NOMO-1 treated with dmso at 0.1 percent for 144 hours (cell line): Measurements from ENCODE around the gene SIK3.
A peak's percentile ranks its signal among the peaks of the same experiment; 100 is the strongest.
"Not testable (repeated sequence)": the region's sequence is repeated elsewhere in the genome, so short reads cannot be mapped to it uniquely, and the experiment has no call there.

ENCODE experiments used
- DNase-seq: peaks from one replicate; lab custom pipeline; 2025; ENCODE audit not compliant: unreplicated experiment; lab: John Stamatoyannopoulos, UW

Gene SIK3

DNA sequence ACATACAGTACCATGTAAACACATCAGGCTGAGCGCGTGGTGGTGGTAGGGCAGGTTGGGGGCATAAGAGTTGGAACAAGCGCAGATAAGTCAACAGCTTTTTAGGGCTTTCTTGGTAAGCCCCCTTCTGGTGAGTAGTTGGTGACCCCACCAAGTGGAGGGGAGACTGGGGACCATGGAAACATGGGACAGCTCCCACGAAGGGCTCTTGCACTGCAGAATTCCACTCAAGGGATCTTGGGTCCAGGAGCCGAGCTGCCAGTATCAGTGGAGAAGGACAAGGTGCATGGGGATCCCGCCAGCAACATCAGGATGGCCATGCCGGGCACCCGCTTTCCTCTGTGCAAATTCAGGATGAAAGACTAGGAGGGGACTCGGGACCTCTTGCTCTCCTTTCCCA lies 254.6 kb downstream of the SIK3 start:
- no peak for DNase-seq

GRCh38 chr11:116842909-116843308 lies 255.3 kb downstream of the SIK3 start:
- DNase-seq: no peak

GRCh38 chr11:116842117-116842516 lies 256.1 kb downstream of the SIK3 start:
- DNase-seq: no peak

- DNase-seq: no peak
These were observed 257.4 kb downstream of the SIK3 start for GRCh38 chr11:116840746-116841296.

- no peak for DNase-seq
These were observed 257.9 kb downstream of the SIK3 start for GRCh38 chr11:116840224-116840745.

DNA sequence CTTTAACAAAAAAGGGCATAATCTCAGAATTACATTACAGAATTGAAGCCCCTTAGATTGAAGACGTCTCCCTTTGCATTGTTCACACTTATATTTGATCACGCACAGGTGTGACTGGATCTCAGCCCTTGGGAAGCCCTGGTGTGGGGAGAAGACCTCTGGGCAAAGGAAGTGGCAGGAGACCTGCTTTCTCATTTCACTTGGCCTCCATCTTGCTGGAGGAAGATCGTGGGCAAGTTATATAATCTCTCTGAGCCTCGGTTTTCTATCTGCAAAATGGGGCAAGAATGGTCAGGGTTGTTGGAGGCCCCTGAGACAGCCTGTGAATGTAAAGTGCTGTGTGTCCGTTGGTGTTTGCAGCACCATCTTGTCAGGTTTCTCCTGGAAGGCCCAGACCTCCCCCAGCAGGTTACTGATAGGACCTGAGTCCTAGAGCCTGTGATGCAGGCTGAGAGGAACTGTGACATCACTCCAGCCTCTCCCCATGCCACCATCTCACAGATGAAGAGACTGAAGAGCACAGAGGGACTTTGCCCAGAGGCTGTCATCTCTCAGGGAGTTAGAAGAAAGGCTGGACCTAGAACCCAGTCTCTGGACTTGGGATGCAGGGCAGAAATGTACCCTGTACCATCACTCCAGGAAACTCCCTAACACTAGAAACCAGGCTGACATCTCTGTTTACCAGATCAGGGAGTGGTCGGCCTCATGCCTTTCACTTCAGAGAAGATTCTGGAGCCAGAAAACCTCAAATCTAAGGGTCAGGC lies 259.7 kb downstream of the SIK3 start:
- no peak for DNase-seq

DNA sequence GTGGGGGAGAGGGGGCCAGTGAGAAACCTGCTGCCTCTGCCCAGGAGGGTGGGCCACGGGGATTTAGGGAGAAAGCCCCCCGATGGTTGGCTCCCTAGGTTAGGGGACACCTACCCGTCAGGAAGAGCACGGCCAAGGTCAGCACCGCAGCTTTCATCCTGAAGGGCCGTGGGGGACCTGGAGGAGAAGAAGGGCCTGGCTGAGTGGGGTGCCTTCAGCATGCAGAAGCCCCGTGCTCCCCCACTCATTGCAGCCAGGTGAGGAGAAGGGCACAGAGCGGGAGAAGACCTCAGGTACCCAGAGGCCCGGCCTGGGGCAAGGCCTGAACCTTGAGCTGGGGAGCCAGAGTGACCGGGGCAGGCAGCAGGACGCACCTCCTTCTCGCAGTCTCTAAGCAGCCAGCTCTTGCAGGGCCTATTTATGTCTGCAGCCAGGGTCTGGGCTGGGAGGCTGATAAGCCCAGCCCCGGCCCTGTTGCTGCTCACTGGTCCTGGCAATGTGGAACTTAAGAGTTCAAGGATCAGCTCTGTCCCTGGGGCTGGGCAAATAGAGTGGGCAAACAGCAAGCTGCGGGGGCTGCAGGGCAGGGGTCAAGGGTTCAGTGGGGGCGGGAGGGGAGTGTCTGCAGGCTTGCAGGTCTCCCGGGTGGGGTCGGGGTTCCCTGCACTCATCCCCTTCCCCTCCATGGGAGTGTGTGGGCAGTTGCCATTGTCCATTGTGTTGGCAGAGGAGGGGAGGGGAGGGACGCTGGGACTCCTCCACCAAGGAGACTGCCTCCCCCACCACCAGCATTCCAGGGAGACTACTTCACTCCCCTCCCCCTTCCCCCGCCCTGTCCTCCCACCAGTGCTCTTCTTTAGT lies 260.8 kb downstream of the SIK3 start, which contains the start of gene APOA1:
Gene APOA1 (minus strand): TSS at position 392 of the 861 bp plus-strand sequence. CDS start 235 bp downstream, at position 157.
- no peak for DNase-seq

DNA sequence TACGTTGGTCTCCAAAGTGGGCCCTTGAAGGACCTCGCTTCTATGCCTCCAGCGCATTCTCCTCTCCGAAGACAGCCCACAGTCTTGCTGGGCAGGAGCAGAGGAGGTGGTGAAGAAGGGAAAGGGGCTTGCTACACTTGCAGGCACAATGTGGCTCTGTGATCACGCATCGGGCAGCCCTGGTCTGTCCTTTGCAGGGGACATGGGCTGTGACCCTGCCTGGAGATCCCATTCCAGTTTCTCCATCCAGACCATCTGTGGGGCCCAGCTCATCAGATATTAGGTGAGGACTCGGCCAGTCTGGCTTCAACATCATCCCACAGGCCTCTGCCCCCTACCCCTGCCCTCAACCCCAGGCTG lies 261.6 kb downstream of the SIK3 start:
- DNase-seq: no peak

DNA sequence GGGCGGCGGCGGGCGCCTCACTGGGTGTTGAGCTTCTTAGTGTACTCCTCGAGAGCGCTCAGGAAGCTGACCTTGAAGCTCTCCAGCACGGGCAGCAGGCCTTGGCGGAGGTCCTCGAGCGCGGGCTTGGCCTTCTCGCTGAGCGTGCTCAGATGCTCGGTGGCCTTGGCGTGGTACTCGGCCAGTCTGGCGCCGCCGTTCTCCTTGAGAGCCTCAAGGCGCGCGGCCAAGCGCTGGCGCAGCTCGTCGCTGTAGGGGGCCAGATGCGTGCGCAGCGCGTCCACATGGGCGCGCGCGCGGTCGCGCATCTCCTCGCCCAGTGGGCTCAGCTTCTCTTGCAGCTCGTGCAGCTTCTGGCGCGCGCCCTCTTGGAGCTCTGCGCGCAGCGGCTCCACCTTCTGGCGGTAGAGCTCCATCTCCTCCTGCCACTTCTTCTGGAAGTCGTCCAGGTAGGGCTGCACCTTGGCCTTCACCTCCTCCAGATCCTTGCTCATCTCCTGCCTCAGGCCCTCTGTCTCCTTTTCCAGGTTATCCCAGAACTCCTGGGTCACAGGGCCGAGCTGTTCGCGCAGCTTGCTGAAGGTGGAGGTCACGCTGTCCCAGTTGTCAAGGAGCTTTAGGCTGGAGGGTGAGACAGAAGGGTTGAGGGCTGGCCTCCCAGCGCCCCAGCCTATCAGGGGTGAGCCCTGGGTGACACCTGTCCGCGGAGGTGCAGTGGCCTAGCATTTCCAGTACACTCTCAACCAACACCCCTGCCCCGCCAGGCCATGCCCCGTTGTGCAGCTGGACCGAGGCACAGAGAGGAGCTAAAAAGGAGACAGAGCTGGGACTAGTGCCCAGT lies 262.2 kb downstream of the SIK3 start:
- DNase-seq: peak; percentile 57

DNA sequence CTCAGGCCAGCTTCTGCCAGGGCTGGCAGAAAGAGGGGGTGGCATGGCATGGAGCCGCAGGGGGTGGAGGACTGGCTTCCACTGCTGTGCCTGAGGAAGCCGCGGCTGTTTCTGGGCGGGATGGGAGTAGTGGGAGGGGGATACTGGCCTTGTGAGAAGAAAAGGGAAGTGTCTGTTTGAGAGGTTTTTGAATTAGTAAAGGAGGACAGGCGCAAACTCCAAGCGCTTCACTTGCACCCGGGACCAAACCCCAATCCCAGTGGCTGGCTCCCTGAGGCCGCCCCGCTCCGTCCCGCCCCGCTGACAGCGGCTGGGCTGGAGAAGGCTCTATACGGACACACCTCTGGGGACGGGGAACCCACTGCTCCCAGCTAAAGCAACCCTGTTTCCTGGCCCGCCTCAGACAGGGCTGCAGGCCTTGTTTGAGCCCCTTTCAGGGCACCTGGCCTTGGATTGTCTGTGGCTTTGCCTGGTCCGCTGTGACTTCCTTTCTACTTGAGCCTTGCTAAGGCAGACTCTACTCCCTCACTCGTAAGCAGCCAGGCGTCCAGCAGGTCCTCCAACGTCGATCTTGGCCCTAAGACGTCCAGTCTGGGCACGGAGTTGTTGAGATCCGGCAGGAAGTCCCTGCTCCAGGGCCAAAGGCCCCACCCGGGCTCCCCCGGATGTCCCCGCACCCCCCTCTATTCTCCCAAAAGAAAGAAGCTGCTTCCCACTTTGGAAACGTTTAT lies 263.0 kb downstream of the SIK3 start:
- DNase-seq: no peak

DNA sequence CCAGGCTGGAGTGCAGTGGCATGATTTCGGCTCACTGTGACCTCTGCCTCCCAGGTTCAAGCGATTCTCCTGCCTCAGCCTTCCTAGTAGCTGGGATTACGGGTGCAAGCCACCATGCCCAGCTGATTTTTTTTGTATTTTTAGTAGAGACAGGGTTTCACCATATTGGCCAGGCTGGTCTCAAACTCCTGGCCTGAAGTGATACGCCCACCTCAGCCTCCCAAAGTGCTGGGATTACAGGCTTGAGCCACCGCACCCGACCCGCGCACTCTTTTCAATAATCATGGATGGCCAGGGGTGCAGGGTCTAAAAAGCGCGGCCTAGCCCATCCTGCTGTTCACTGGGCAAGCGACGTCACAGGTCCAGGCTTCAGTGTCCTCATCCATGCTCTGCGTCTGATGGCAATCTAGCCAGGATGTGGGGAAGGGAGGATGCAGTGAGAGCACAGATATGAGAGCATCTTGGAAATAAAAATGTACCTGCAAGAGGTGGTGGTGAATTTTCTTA lies 263.6 kb downstream of the SIK3 start:
- not testable (repeated sequence) for DNase-seq

DNA sequence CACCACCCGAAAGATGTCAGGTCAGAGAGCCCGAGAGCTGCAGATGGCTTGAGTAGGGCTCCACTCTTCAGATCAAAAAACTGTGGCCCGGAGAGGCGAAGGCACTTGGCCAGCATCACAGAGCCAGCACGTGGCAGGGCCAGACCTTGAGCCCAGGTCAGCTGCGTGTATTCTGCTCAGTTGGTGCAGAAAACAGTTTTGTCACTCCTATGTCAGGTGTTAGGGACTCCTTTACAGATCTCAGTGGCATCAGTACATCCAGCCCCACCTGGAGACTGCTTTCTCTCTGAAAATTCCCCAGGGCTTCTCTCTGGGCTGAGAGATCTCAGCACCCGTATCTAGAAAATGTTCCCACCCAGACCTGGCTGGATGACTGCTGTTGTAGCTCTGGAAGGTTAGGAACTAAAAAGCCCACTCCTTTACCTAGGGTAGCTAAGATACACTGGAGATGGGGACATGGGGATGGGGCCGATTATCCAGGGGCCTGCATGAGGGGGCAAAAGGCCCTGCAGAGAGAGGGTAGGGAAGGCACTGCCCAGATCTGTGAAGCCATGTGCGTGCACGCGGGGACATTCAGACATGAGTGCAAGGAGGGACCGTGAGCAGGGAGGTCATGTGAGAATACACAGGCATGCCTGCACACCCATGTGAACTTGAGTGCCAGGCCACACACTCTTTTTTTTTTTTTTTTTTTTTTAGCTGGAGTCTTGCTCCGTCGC lies 264.3 kb downstream of the SIK3 start:
- DNase-seq: no peak

DNA sequence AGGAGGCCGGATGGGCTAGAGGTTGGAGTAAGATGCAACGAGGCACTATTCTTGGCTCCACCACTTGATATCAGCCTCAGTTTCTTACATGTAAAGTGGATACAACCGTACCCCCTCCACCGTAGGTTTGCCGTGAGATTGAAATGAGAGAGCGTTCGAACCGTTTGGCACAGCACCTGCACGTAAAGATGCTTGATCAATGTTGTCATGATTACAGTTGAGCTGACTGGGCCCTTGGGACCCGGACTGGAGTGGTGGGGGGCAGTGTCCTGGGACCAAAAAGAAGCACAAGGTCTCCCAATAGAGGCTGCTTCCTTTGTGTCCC lies 264.8 kb downstream of the SIK3 start:
- DNase-seq: no peak

DNA sequence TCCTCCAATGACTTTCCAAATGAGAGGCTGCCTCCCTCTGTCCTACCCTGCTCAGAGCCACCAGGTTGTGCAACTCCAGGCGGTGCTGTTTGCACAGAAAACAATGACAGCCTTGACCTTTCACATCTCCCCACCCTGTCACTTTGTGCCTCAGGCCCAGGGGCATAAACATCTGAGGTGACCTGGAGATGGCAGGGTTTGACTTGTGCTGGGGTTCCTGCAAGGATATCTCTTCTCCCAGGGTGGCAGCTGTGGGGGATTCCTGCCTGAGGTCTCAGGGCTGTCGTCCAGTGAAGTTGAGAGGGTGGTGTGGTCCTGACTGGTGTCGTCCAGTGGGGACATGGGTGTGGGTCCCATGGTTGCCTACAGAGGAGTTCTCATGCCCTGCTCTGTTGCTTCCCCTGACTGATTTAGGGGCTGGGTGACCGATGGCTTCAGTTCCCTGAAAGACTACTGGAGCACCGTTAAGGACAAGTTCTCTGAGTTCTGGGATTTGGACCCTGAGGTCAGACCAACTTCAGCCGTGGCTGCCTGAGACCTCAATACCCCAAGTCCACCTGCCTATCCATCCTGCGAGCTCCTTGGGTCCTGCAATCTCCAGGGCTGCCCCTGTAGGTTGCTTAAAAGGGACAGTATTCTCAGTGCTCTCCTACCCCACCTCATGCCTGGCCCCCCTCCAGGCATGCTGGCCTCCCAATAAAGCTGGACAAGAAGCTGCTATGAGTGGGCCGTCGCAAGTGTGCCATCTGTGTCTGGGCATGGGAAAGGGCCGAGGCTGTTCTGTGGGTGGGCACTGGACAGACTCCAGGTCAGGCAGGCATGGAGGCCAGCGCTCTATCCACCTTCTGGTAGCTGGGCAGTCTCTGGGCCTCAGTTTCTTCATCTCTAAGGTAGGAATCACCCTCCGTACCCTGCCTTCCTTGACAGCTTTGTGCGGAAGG lies 265.6 kb downstream of the SIK3 start:
- no peak for DNase-seq

GRCh38 chr11:116831790-116832349 lies 266.4 kb downstream of the SIK3 start:
- no peak for DNase-seq

- DNase-seq: no peak
These were observed 267.9 kb downstream of the SIK3 start for GRCh38 chr11:116830184-116830912.

- DNase-seq: no peak
These were observed 268.6 kb downstream of the SIK3 start, which contains the start of gene APOC3 for GRCh38 chr11:116829525-116830183. Gene APOC3 (plus strand): TSS chr11:116829907. CDS start chr11:116830583, 676 bp downstream.
